ENCODE results near the gene TOMT. TPM values are rescaled to one million over a fixed set of nuclear protein-coding genes. Genes with fewer than 3 reads are reported as not detected.
A peak's percentile ranks its signal among the peaks of the same experiment; 100 is the strongest.
"Not testable (repeated sequence)": the region's sequence is repeated elsewhere in the genome, so short reads cannot be mapped to it uniquely, and the experiment has no call there.

Gene TOMT
- total RNA-seq, 3 donors from 2014 or later: 0.39 TPM; not detected in 2

- H3K4me1 ChIP-seq (ENCODE audit: low read depth): no peaks in the 10 kb centered on the region
- no peak overlapping the region for H3K4me3 ChIP-seq
- DNase-seq: no peak
- H3K9me3 ChIP-seq: peaks cover 4% of the 10 kb centered on the region
- TF ChIP-seq CTCF (IDR thresholded peaks at IDR 0.05): no peak
- intact Hi-C loops (cut with DNase I, micrococcal nuclease): no loop called here
- no peaks in the 10 kb centered on the region for H3K36me3 ChIP-seq (ENCODE audit: low read depth)
- ATAC-seq: no peak
Measured at GRCh38 chr11:72129381-72129780, 23.7 kb downstream of the TOMT start.

GRCh38 chr11:72132646-72133045 is 26.9 kb downstream of the TOMT start:
- H3K4me3 ChIP-seq: no peak overlapping the region

GRCh38 chr11:72135473-72135872 is 29.7 kb downstream of the TOMT start, which contains the start of gene FOLR3:
FOLR3 (plus strand) TSS chr11:72135725; CDS start chr11:72135953, 228 bp downstream.
- H3K4me3 ChIP-seq; DNase-seq; intact Hi-C loops (cut with DNase I, micrococcal nuclease); H3K4me1 ChIP-seq (ENCODE audit: low read depth); H3K36me3 ChIP-seq (ENCODE audit: low read depth); H3K9me3 ChIP-seq: not testable (repeated sequence)
- ATAC-seq: peak; percentile 25

More at GRCh38 chr11:72132646-72133045, 26.9 kb downstream of the TOMT start:
- Histone ChIP-seq H3K4me1 (ENCODE audit: low read depth) (no peaks in the 10 kb centered on the region), H3K9me3 (peaks cover 4% of the 10 kb centered on the region), H3K36me3 (ENCODE audit: low read depth) (no peaks in the 10 kb centered on the region)
- no peak for TF ChIP-seq CTCF (IDR thresholded peaks at IDR 0.05)
- no peak for ATAC-seq
- intact Hi-C loops (cut with DNase I, micrococcal nuclease): no loop called here
- DNase-seq: no peak

- no peak for TF ChIP-seq CTCF (IDR thresholded peaks at IDR 0.05)
- no peak for DNase-seq
- intact Hi-C loops (cut with DNase I, micrococcal nuclease): no loop called here
- Histone ChIP-seq H3K4me1 (ENCODE audit: low read depth) (no peaks in the 10 kb centered on the region), H3K9me3 (no peaks in the 10 kb centered on the region), H3K4me3 (no peak overlapping the region), H3K36me3 (ENCODE audit: low read depth) (no peaks in the 10 kb centered on the region)
- ATAC-seq: no peak
Measured at GRCh38 chr11:72135891-72136683, 30.4 kb downstream of the TOMT start.

GRCh38 chr11:72136684-72137262 is 31.0 kb downstream of the TOMT start:
- no peaks in the 10 kb centered on the region for H3K4me1 ChIP-seq (ENCODE audit: low read depth)

More at GRCh38 chr11:72136684-72137262, 31.0 kb downstream of the TOMT start:
- no peak for TF ChIP-seq CTCF (IDR thresholded peaks at IDR 0.05)
- Histone ChIP-seq H3K9me3 (no peaks in the 10 kb centered on the region), H3K4me3 (no peak overlapping the region), H3K36me3 (ENCODE audit: low read depth) (no peaks in the 10 kb centered on the region)
- ATAC-seq (peak; percentile 72), DNase-seq (peak in 2 of 3 donors; percentile 18 to 48)
- intact Hi-C loops (cut with DNase I, micrococcal nuclease): no loop called here
